Peyer's patch (tissue), 4 donors: ENCODE measurements around the gene SLF2. TPM values are rescaled to one million over a fixed set of nuclear protein-coding genes. Genes with fewer than 3 reads are reported as not detected.
A peak's percentile ranks its signal among the peaks of the same experiment; 100 is the strongest.

Experiments used
- DNase-seq, 3 donors: peaks; one replicate each; pipeline ENCODE4 v3.0.0-alpha.2; 2017 to 2019
- H3K27ac ChIP-seq, 4 donors: fragments of 200-600 bp; sonication (generic); one replicate each; pipeline ENCODE4 v1.5.1; 2016 to 2019
- H3K27me3 ChIP-seq, 2 donors: fragments of 200-600 bp; sonication (generic); one replicate each; pipeline ENCODE4 v1.5.1; 2019
- H3K36me3 ChIP-seq, 3 donors: fragments of 200-600 bp; sonication (generic); one replicate each; pipeline ENCODE4 v1.5.1; 2016 to 2019
- H3K4me1 ChIP-seq, 4 donors: fragments of 200-600 bp; sonication (generic); one replicate each; pipeline ENCODE4 v1.5.1; 2016 to 2019
- H3K4me3 ChIP-seq, 4 donors: fragments of 200-600 bp; sonication (generic); 1 replicate in 3 of 4; 2 replicates in 1 of 4; pipeline ENCODE4 v1.5.1; 2016 to 2019; ENCODE audit warnings: mild to moderate bottlenecking in 1 of 4
- H3K9me3 ChIP-seq, 4 donors: fragments of 200-600 bp; sonication (generic); one replicate each; pipeline ENCODE4 v1.5.1; 2016 to 2019; ENCODE audit warnings: mild to moderate bottlenecking in 1 of 4
- POLR2A ChIP-seq, 2 donors: fragments of 450-650 bp; IDR thresholded peaks; one replicate each; pipeline ENCODE4 v1.5.1; 2017; ENCODE audit warnings: antibody characterized with exemption in 2 of 2, mild to moderate bottlenecking in 2 of 2, moderate library complexity in 2 of 2
- total RNA-seq, 4 donors: library from RNA; depleted of rRNA; stranded (reverse); fragments of >200 nt; gene quantifications; one replicate each; pipeline ENCODE4 v1.1.0, GENCODE V29; 2016
- TF ChIP-seq, protein P1 (sequence below), 6 experiments: fragments of 450-650 bp in 4 of 6; fragments of 200-600 bp in 2 of 6; sonication (generic) in 1 of 6; IDR thresholded peaks; one replicate each; pipeline ENCODE4 v1.5.1; 2017 to 2019; ENCODE audit warnings: antibody characterized with exemption in 6 of 6, mild to moderate bottlenecking in 3 of 6, moderate library complexity in 1 of 6

The SLF2 gene
- total RNA-seq, 4 donors from 2014 or later = 11.0 to 37.2 (median 32.0) TPM

DNA sequence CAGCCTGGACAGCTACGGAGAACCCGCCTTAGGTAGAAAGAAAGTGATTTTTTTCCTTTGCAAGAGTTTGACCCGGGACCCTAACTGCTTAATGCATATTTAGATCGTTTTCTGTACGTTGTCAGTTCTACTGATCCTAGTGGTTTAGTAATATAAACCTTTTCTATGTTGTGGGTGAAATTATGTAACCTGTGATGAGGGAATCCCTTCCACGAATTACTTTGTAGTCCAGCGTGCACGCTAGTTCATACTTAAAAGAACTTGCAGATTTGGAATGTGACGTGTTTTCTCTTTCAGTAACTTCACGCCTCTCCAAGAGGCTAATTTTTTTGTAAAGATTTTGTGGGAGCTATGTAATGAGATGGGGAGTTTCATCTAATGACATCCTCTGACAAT is 705 bp downstream of the SLF2 start:
- H3K36me3 ChIP-seq = peaks cover 0 to 23% (median 0%) of the 10 kb centered on the region in 3 donors
- H3K4me1 ChIP-seq = peaks cover 0 to 18% (median 9%) of the 10 kb centered on the region in 4 donors
- H3K4me3 ChIP-seq = peak overlapping the region; percentile 75 to 99 (median 92)
- H3K27ac ChIP-seq = peak overlapping the region; percentile 85 to 98 (median 92)
- no peaks in the 10 kb centered on the region for H3K9me3 ChIP-seq
- H3K27me3 ChIP-seq = no peaks in the 10 kb centered on the region
- TF ChIP-seq POLR2A (IDR thresholded peaks at IDR 0.05) = no peak
- TF ChIP-seq, protein P1, sequence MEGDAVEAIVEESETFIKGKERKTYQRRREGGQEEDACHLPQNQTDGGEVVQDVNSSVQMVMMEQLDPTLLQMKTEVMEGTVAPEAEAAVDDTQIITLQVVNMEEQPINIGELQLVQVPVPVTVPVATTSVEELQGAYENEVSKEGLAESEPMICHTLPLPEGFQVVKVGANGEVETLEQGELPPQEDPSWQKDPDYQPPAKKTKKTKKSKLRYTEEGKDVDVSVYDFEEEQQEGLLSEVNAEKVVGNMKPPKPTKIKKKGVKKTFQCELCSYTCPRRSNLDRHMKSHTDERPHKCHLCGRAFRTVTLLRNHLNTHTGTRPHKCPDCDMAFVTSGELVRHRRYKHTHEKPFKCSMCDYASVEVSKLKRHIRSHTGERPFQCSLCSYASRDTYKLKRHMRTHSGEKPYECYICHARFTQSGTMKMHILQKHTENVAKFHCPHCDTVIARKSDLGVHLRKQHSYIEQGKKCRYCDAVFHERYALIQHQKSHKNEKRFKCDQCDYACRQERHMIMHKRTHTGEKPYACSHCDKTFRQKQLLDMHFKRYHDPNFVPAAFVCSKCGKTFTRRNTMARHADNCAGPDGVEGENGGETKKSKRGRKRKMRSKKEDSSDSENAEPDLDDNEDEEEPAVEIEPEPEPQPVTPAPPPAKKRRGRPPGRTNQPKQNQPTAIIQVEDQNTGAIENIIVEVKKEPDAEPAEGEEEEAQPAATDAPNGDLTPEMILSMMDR (IDR thresholded peaks at IDR 0.05) = no peak
- DNase-seq = no peak

DNA sequence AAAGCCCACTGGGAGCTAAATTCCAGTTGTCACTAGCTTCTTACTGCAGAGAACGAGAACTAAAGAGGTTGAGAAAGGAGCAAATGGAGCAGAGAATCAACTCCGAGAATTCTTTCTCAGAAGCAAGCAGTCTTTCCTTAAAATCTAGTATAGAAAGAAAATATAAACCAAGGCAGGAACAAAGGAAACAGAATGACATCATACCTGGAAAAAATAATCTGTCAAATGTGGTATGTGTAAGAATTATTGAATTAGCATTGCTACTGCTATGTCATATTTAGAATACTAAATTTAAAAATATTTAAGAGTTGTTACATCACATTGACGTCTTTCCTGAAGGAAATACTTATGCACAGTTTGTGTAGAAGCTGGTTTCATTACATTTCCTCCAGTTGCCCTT is 4.3 kb downstream of the SLF2 start:
- H3K36me3 ChIP-seq = peaks cover 0 to 58% (median 0%) of the 10 kb centered on the region in 3 donors
- TF ChIP-seq, protein P1 (IDR thresholded peaks at IDR 0.05) = no peak
- TF ChIP-seq POLR2A (IDR thresholded peaks at IDR 0.05) = no peak
- H3K4me3 ChIP-seq = no peak overlapping the region
- H3K27ac ChIP-seq = no peak overlapping the region
- DNase-seq = no peak
- peaks cover 0 to 13% (median 7%) of the 10 kb centered on the region in 4 donors for H3K4me1 ChIP-seq
- H3K27me3 ChIP-seq = no peaks in the 10 kb centered on the region
- H3K9me3 ChIP-seq = no peaks in the 10 kb centered on the region

DNA sequence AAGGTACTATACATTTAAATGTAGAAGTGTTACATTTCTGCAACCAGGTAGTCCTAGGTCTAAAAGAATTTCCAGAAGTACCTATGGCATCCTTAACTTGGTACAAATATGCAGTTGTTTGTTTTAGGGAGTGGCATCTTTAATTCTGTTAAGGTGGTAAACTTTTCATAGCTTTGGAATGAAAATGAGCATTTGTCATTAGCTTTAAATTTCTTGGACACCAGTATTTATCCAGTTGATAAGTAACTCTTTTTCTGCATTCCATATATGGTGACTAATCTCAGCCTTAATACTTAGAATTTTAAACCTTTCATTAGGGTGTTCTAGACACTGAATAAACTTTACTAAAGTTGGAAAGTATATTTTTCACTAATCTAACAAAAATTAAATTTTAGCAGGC is 10.8 kb downstream of the SLF2 start:
- no peaks in the 10 kb centered on the region for H3K4me1 ChIP-seq
- no peak for TF ChIP-seq POLR2A (IDR thresholded peaks at IDR 0.05)
- TF ChIP-seq, protein P1 (IDR thresholded peaks at IDR 0.05) = no peak
- H3K27ac ChIP-seq = no peak overlapping the region
- H3K9me3 ChIP-seq = no peaks in the 10 kb centered on the region
- H3K27me3 ChIP-seq = no peaks in the 10 kb centered on the region
- no peak overlapping the region for H3K4me3 ChIP-seq
- no peak for DNase-seq
- peaks cover 0 to 95% (median 0%) of the 10 kb centered on the region in 3 donors for H3K36me3 ChIP-seq

DNA sequence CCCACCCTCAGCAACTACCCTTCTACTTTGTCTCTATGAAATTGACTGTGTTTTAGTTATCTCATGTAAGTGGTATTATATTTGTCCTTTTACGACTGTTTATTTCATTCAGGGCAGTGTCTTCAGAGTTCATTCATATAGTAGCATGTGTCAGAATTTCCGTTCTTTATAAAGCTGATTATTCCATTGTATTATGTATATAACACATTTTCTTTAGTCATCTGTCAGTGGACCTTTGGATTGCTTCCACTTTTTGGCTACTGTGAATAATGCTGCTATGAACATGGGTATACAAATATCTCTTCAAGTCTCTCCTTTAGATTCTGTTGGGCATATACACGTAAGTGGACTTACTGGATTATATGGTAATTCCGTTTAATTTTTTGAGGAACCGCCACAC is 14.5 kb downstream of the SLF2 start:
- no peaks in the 10 kb centered on the region for H3K4me1 ChIP-seq
- H3K36me3 ChIP-seq = peaks cover 0 to 96% (median 2%) of the 10 kb centered on the region in 3 donors
- TF ChIP-seq, protein P1 (IDR thresholded peaks at IDR 0.05) = no peak
- no peak for TF ChIP-seq POLR2A (IDR thresholded peaks at IDR 0.05)
- no peak overlapping the region for H3K4me3 ChIP-seq
- no peaks in the 10 kb centered on the region for H3K27me3 ChIP-seq
- no peaks in the 10 kb centered on the region for H3K9me3 ChIP-seq
- DNase-seq = no peak
- H3K27ac ChIP-seq = no peak overlapping the region

DNA sequence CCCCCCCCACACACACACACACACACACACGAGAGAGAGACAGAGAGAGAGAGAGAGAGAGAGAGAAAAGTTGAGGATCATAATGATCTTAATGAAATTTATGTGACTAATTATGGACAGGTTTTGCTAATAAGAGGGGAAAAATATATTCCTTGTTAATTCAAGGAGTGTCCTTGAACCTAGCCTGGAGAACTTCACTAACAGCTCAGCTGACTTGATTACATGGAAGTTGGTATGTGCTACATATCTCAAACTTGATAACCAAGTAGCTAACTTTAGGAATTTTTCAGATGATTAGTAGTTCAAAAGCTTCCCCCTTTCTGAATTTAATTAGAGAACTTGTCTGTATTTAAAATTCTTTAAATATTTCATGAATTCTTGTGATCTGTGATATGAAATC is 15.3 kb downstream of the SLF2 start:
- Histone ChIP-seq H3K9me3 (no peaks in the 10 kb centered on the region), H3K27ac (no peak overlapping the region), H3K4me1 (no peaks in the 10 kb centered on the region), H3K36me3 (peaks cover 0 to 96% (median 2%) of the 10 kb centered on the region in 3 donors), H3K27me3 (no peaks in the 10 kb centered on the region), H3K4me3 (no peak overlapping the region)
- TF ChIP-seq, protein P1 (IDR thresholded peaks at IDR 0.05) = no peak
- no peak for TF ChIP-seq POLR2A (IDR thresholded peaks at IDR 0.05)
- DNase-seq = no peak

DNA sequence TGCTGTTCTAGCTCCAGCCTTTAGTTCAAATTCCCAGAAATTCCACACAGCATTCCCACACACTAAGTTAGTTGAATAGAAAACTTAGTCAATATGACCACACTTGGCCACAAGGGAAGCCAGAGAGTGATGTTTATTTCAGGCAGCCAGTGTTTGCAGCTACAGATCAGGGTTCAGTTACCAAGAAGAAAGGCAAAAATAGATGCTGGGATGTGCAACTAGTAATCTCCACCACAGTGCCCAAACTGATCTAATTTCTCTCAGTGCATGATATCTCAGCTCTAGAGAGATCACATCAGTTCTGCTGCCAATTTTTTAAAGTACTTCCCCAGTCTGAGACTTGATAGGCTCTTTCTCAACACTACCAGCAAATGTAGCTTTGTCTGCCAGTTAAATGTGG is 17.6 kb downstream of the SLF2 start:
- Histone ChIP-seq H3K9me3 (no peaks in the 10 kb centered on the region), H3K27ac (no peak overlapping the region), H3K27me3 (no peaks in the 10 kb centered on the region), H3K4me1 (no peaks in the 10 kb centered on the region), H3K4me3 (no peak overlapping the region), H3K36me3 (peaks cover 0 to 95% (median 2%) of the 10 kb centered on the region in 3 donors)
- no peak for DNase-seq
- TF ChIP-seq, protein P1 (IDR thresholded peaks at IDR 0.05) = no peak
- no peak for TF ChIP-seq POLR2A (IDR thresholded peaks at IDR 0.05)
